Caco-2 (cell line): Measurements from ENCODE around the gene CROT. TPM values are rescaled to one million over a fixed set of nuclear protein-coding genes. Genes with fewer than 3 reads are reported as not detected.

ENCODE experiments used
- Bru-seq: library from RNA; stranded (reverse); fragments of 400-500 nt; gene quantifications from one replicate; lab custom pipeline; 2021; lab: Mats Ljungman, UMichigan
- BruChase-seq, 2 experiments: library from RNA; stranded (reverse); fragments of 400-500 nt; gene quantifications; one replicate each; lab custom pipeline; 2021; lab: Mats Ljungman, UMichigan
- BruUV-seq: library from RNA; stranded (reverse); fragments of 400-500 nt; replicated peaks from 2 replicates; lab custom pipeline; 2021; lab: Mats Ljungman, UMichigan
- CTCF ChIA-PET: fragments of 300-600 bp; sonication (Branson Sonifier 250); formaldehyde crosslinking; loops from one replicate; lab custom pipeline; 2022; ENCODE audit warnings: antibody characterized with exemption; lab: Charles Lee
- POLR2A ChIA-PET: fragments of 300-600 bp; sonication (Branson Sonifier 250); formaldehyde crosslinking; loops from one replicate; lab custom pipeline; 2022; ENCODE audit warnings: antibody characterized with exemption; lab: Charles Lee
- DNase-seq, 2 experiments: peaks; one replicate each; pipeline versions ENCODE4 v3.0.0 to v3.0.0-alpha.2; 2020 to 2022
- H3K27me3 ChIP-seq: replicated peaks from 2 replicates; pipeline ENCODE4 v1.6.0; 2011; ENCODE audit warnings: low read length; ENCODE audit not compliant: control insufficient read depth, insufficient read depth
- H3K36me3 ChIP-seq: 2 replicates; pipeline ENCODE4 v1.5.1; 2011; ENCODE audit warnings: low read length; ENCODE audit not compliant: control insufficient read depth, insufficient read depth
- H3K4me1 ChIP-seq: fragments of 250-450 bp; sonication (Bioruptor Pico); 2 replicates; pipeline ENCODE4 v1.5.1; 2020; ENCODE audit warnings: mild to moderate bottlenecking
- H3K4me3 ChIP-seq: 2 replicates; pipeline ENCODE4 v1.5.1; 2011; ENCODE audit warnings: low read depth, mild to moderate bottlenecking, control low read depth, low read length
- H3K9me3 ChIP-seq: fragments of 250-450 bp; sonication (Bioruptor Pico); 2 replicates; pipeline ENCODE4 v1.5.1; 2020; ENCODE audit warnings: mild to moderate bottlenecking, moderate library complexity
- H3K27ac Mint-ChIP-seq: one replicate; pipeline ENCODE4 v1.8.0; 2022; ENCODE audit warnings: mixed read lengths; ENCODE audit not compliant: unreplicated experiment
- H3K27me3 Mint-ChIP-seq: one replicate; pipeline ENCODE4 v1.8.0; 2022; ENCODE audit warnings: mixed read lengths; ENCODE audit not compliant: insufficient read depth, unreplicated experiment
- H3K36me3 Mint-ChIP-seq: one replicate; pipeline ENCODE4 v1.8.0; 2022; ENCODE audit warnings: mild to moderate bottlenecking, mixed read lengths; ENCODE audit not compliant: insufficient read depth, unreplicated experiment
- H3K4me1 Mint-ChIP-seq: one replicate; pipeline ENCODE4 v1.8.0; 2022; ENCODE audit warnings: low read depth, mixed read lengths; ENCODE audit not compliant: unreplicated experiment
- H3K4me3 Mint-ChIP-seq: one replicate; pipeline ENCODE4 v1.8.0; 2022; ENCODE audit warnings: mild to moderate bottlenecking, moderate library complexity, mixed read lengths; ENCODE audit not compliant: unreplicated experiment
- H3K9me3 Mint-ChIP-seq: one replicate; pipeline ENCODE4 v1.8.0; 2022; ENCODE audit warnings: mixed read lengths; ENCODE audit not compliant: unreplicated experiment
- intact Hi-C: fragments of 100-400 bp; cut with micrococcal nuclease; formaldehyde crosslinking; loops from one replicate; pipeline ENCODE4 v1.10.0; 2022; ENCODE audit not compliant: unreplicated experiment
- long read RNA-seq: library from polyadenylated mRNA; stranded (forward); transcript quantifications from one replicate; pipeline ENCODE4 v2.0.0, GENCODE V29; 2022
- total RNA-seq: library from RNA; stranded (reverse); gene quantifications from 2 replicates; pipeline ENCODE4 v1.2.3, GENCODE V29; 2022
- TF ChIP-seq, protein P1 (sequence below), 2 experiments: fragments of 200-600 bp in 1 of 2; IDR thresholded peaks; 1 replicate in 1 of 2; 2 replicates in 1 of 2; pipeline versions ENCODE4 v1.5.1 to v1.8.0; 2011 to 2022; ENCODE audit warnings: antibody characterized with exemption in 1 of 2, control low read depth in 1 of 2, inconsistent platforms in 1 of 2, low read depth in 1 of 2, low read length in 1 of 2, mild to moderate bottlenecking in 1 of 2, moderate library complexity in 1 of 2; ENCODE audit not compliant: insufficient read depth in 1 of 2, severe bottlenecking in 1 of 2, unreplicated experiment in 1 of 2

Gene CROT, protein sequence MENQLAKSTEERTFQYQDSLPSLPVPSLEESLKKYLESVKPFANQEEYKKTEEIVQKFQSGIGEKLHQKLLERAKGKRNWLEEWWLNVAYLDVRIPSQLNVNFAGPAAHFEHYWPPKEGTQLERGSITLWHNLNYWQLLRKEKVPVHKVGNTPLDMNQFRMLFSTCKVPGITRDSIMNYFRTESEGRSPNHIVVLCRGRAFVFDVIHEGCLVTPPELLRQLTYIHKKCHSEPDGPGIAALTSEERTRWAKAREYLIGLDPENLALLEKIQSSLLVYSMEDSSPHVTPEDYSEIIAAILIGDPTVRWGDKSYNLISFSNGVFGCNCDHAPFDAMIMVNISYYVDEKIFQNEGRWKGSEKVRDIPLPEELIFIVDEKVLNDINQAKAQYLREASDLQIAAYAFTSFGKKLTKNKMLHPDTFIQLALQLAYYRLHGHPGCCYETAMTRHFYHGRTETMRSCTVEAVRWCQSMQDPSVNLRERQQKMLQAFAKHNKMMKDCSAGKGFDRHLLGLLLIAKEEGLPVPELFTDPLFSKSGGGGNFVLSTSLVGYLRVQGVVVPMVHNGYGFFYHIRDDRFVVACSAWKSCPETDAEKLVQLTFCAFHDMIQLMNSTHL
- total RNA-seq (15.4 and 16.9 TPM in 2 replicates), Bru-seq, nascent RNA (percentile 68 among the genes with signal in this experiment), BruChase-seq, experiment 1, labeled RNA remaining after a 2-hour chase (percentile 74 among the genes with signal in this experiment), BruChase-seq, experiment 2, labeled RNA remaining after a 6-hour chase (percentile 66 among the genes with signal in this experiment)
- long read RNA-seq, transcript CROT-202 (4 exons, 1,213 nt), result major isoform, 12 of 28 reads
- long read RNA-seq, transcript CROT-201 (18 exons, 3,175 nt), result minor isoform, 8 of 28 reads
- long read RNA-seq, partial matches to known transcripts, result 4 of 28 reads
- long read RNA-seq, other reads (novel, unspliced or antisense), result 4 of 28 reads

DNA sequence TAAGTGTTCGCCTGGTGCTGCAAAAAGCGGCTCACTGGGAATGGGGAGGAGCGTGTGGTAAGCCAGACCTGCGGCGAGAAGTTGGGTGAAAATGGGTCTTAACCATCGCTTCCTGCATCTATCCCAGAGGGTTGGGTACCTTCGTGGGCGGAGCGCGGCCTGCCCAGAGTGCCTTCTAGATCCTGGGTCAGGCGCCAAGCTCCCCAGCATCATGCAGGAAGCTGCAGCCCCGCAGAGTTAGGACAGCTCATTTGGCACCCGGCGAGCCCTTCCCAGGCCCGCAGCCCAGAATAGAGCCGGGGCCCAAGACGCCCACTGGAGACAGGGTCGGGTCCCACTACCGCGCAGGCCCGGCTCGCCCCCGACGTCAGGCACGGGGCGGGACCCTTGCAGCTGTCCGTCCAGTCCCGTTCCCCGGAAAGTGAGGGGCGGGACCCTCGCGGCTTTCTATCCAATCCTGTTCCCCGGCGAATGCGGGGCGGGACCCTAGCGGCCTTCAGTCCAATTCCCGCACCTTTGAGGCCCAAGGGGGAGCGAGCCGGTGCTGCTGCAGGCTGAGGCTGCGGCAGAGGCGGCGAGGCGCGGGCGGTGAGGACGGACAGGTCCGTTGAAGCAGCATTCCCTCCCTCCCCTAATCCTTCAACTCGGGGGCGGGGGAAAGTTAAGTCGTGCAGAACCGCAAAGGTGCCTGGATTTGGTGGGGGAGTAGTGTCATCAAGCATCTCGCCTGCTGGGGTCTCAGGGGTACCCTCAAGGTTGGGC lies at the start of gene CROT:
Gene CROT (plus strand): TSS at position 499 of the 762 bp plus-strand sequence. CDS start 3,405 bp downstream, outside the sequence.
- BruUV-seq, result no TSS peak
- CTCF ChIA-PET, result interaction anchor here (0.6 to 1.1 kb wide), 3 partner anchors 27 to 125 kb away, joined by 3 to 4 read pairs (median 4); no protein-coding TSS in a partner anchor
- peak within 1 kb of the TSS; percentile 80 for H3K27ac Mint-ChIP-seq
- intact Hi-C loops, result loop anchor here (1.0 kb wide), 3 partner anchors 14 to 68 kb away; no protein-coding TSS in a partner anchor
- TF ChIP-seq, protein P1, sequence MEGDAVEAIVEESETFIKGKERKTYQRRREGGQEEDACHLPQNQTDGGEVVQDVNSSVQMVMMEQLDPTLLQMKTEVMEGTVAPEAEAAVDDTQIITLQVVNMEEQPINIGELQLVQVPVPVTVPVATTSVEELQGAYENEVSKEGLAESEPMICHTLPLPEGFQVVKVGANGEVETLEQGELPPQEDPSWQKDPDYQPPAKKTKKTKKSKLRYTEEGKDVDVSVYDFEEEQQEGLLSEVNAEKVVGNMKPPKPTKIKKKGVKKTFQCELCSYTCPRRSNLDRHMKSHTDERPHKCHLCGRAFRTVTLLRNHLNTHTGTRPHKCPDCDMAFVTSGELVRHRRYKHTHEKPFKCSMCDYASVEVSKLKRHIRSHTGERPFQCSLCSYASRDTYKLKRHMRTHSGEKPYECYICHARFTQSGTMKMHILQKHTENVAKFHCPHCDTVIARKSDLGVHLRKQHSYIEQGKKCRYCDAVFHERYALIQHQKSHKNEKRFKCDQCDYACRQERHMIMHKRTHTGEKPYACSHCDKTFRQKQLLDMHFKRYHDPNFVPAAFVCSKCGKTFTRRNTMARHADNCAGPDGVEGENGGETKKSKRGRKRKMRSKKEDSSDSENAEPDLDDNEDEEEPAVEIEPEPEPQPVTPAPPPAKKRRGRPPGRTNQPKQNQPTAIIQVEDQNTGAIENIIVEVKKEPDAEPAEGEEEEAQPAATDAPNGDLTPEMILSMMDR (IDR thresholded peaks at IDR 0.05; ENCODE audit: insufficient read depth in 1 of 2, low read depth in 1 of 2, low read length in 1 of 2, severe bottlenecking in 1 of 2, unreplicated experiment in 1 of 2), result no peak
- H3K9me3 ChIP-seq, result no peaks in the 10 kb centered on the region
- H3K4me1 Mint-ChIP-seq, result no peaks in the 10 kb centered on the region
- H3K9me3 Mint-ChIP-seq, result no peaks in the 10 kb centered on the region
- no peaks in the 10 kb centered on the region for H3K36me3 ChIP-seq
- no peaks in the 10 kb centered on the region for H3K27me3 Mint-ChIP-seq
- POLR2A ChIA-PET, result interaction anchor here (1.1 kb wide), 2 partner anchors 125 to 193 kb away, joined by 4 to 10 read pairs; partner anchors contain the start of gene DMTF1
- H3K4me1 ChIP-seq, result peaks cover 9% of the 10 kb centered on the region; the same call in 1 of the 2 replicates
- H3K4me3 ChIP-seq, result peak within 1 kb of the TSS; percentile 71
- H3K27me3 ChIP-seq, result no peaks in the 10 kb centered on the region
- peak; percentile 96 to 97 for DNase-seq
- H3K36me3 Mint-ChIP-seq, result no peaks in the 10 kb centered on the region
- H3K4me3 Mint-ChIP-seq, result peak within 1 kb of the TSS; percentile 84

DNA sequence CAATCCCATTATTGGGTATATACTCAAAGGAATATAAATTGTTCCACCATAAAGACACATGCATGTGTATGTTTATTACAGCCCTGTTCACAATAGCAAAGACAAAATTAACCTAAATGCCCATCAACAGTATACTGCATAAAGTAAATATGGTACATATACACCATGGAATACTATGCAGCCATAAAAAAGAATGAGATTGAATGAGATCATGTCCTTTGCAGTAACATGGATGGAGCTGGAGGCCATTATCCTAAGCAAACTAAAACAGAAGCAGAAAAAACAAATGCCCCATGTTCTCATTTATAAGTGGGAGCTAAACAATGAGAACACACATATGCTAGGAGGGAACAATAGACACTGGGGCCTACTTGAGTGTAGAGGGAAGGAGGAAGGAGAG lies 44.7 kb upstream of the CROT start:
- peaks cover 9% of the 10 kb centered on the region for H3K9me3 Mint-ChIP-seq
- TF ChIP-seq, protein P1 (IDR thresholded peaks at IDR 0.05; ENCODE audit: insufficient read depth in 1 of 2, low read depth in 1 of 2, low read length in 1 of 2, severe bottlenecking in 1 of 2, unreplicated experiment in 1 of 2), result no peak
- no peaks in the 10 kb centered on the region for H3K9me3 ChIP-seq
- H3K36me3 Mint-ChIP-seq, result no peaks in the 10 kb centered on the region
- no peak overlapping the region for H3K27ac Mint-ChIP-seq
- H3K36me3 ChIP-seq, result no peaks in the 10 kb centered on the region
- ChIA-PET POLR2A (no interaction called here), CTCF (no interaction called here)
- no peak overlapping the region for H3K4me3 Mint-ChIP-seq
- H3K4me3 ChIP-seq, result no peak overlapping the region
- DNase-seq, result no peak
- H3K4me1 Mint-ChIP-seq, result no peaks in the 10 kb centered on the region
- no peaks in the 10 kb centered on the region for H3K4me1 ChIP-seq
- peaks cover 3% of the 10 kb centered on the region for H3K27me3 Mint-ChIP-seq
- BruUV-seq, result no TSS peak
- intact Hi-C loops, result no loop called here
- no peaks in the 10 kb centered on the region; the same call in 1 of the 2 replicates for H3K27me3 ChIP-seq
